Neural progenitor cell (in vitro differentiated cells): ENCODE measurements around the gene ZNF883. TPM values are rescaled to one million over a fixed set of nuclear protein-coding genes. Genes with fewer than 3 reads are reported as not detected.

Source experiments
- DNase-seq: peaks from one replicate; pipeline ENCODE4 v3.0.0-alpha.2; 2016; ENCODE audit warnings: low spot score
- H2AFZ ChIP-seq: fragments of 200-600 bp; sonication (generic); replicated peaks from 2 replicates; pipeline ENCODE4 v1.6.1; 2016; ENCODE audit warnings: antibody characterized with exemption
- H3F3A ChIP-seq: fragments of 200-600 bp; sonication (generic); 2 replicates; pipeline ENCODE4 v1.6.1; 2016; ENCODE audit warnings: antibody characterized with exemption, low read depth
- H3K27ac ChIP-seq: fragments of 200-600 bp; sonication (generic); 2 replicates; pipeline ENCODE4 v1.5.1; 2016; ENCODE audit warnings: mild to moderate bottlenecking
- H3K27me3 ChIP-seq: fragments of 200-600 bp; sonication (generic); 2 replicates; pipeline ENCODE4 v1.6.1; 2016; ENCODE audit warnings: mild to moderate bottlenecking, moderate library complexity
- H3K36me3 ChIP-seq: fragments of 200-600 bp; sonication (generic); 2 replicates; pipeline ENCODE4 v1.5.1; 2016
- H3K4me1 ChIP-seq: fragments of 200-600 bp; sonication (generic); 2 replicates; pipeline ENCODE4 v1.6.1; 2016; ENCODE audit warnings: mixed run types
- H3K4me2 ChIP-seq: fragments of 200-600 bp; sonication (generic); 2 replicates; pipeline ENCODE4 v1.6.1; 2016
- H3K4me3 ChIP-seq: fragments of 200-600 bp; sonication (generic); 2 replicates; pipeline ENCODE4 v1.5.1; 2016
- H3K79me2 ChIP-seq: fragments of 200-600 bp; sonication (generic); 2 replicates; pipeline ENCODE4 v1.6.1; 2016; ENCODE audit warnings: low read depth
- H3K9ac ChIP-seq: fragments of 200-600 bp; sonication (generic); 2 replicates; pipeline ENCODE4 v1.6.1; 2016
- H3K9me3 ChIP-seq: fragments of 200-600 bp; sonication (generic); 2 replicates; pipeline ENCODE4 v1.5.1; 2016; ENCODE audit warnings: low read depth
- H4K20me1 ChIP-seq: fragments of 200-600 bp; sonication (generic); 2 replicates; pipeline ENCODE4 v1.6.1; 2016; ENCODE audit warnings: low read depth
- H3K27ac Mint-ChIP-seq: 3 replicates; pipeline ENCODE4 v1.8.0; 2021; ENCODE audit warnings: mixed read lengths
- H3K27me3 Mint-ChIP-seq: 2 replicates; pipeline ENCODE4 v1.8.0; 2022; ENCODE audit warnings: low read depth, mild to moderate bottlenecking, inconsistent platforms, moderate library complexity, mixed read lengths; ENCODE audit not compliant: insufficient read depth
- H3K36me3 Mint-ChIP-seq: 3 replicates; pipeline ENCODE4 v1.8.0; 2021; ENCODE audit warnings: mixed read lengths
- H3K4me1 Mint-ChIP-seq: 3 replicates; pipeline ENCODE4 v1.8.0; 2021; ENCODE audit warnings: mixed read lengths
- H3K4me3 Mint-ChIP-seq: 3 replicates; pipeline ENCODE4 v1.8.0; 2021; ENCODE audit warnings: mild to moderate bottlenecking, moderate library complexity, mixed read lengths
- H3K9me3 Mint-ChIP-seq: 3 replicates; pipeline ENCODE4 v1.8.0; 2020; ENCODE audit warnings: mixed read lengths
- EZH2 ChIP-seq: fragments of 200-600 bp; sonication (generic); IDR thresholded peaks from 2 replicates; pipeline ENCODE4 v1.6.1; 2017; ENCODE audit warnings: antibody characterized with exemption, mild to moderate bottlenecking, moderate library complexity
- EZH2phosphoT487 ChIP-seq: fragments of 200-600 bp; sonication (generic); IDR thresholded peaks from 2 replicates; pipeline ENCODE4 v1.6.1; 2017; ENCODE audit warnings: antibody characterized with exemption
- total RNA-seq: library from RNA; depleted of rRNA; stranded (reverse); fragments of >200 nt; gene quantifications from 2 replicates; pipeline ENCODE4 v1.2.3, GENCODE V29; 2015; ENCODE audit warnings: low replicate concordance
- TF ChIP-seq, protein P1 (sequence below): fragments of 200-600 bp; sonication (generic); IDR thresholded peaks from 2 replicates; pipeline ENCODE4 v1.5.1; 2017; ENCODE audit warnings: antibody characterized with exemption, mild to moderate bottlenecking

The ZNF883 gene
- total RNA-seq, 1 donor from 2014 or later, result 20.0 TPM

DNA sequence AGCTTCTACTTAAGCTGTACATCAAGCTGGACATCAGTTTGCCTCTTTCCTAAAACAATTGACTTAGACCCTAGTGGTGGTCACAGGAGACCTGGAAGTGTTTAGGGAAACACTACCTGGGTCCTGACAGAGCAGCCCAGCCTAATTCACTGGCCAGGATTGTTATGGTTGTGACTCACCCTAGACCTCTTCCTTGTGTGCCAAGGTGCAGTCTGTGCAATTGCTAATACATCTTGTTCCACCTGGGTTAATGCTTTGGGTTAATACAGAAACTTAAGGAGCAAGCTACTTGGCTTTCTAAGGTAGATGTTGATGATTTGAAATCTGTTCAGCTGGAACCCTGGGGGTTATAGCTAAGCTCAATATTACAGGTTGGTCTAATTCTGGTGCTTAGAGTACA, 72.6 kb downstream of the ZNF883 start:
- Histone ChIP-seq H3K27me3 (peaks cover 69% of the 10 kb centered on the region), H3K9me3 (no peaks in the 10 kb centered on the region), H3K4me2 (no peak overlapping the region), H2AFZ (no peak overlapping the region), H3K79me2 (no peaks in the 10 kb centered on the region), H3K4me3 (no peak overlapping the region), H3K27ac (no peak overlapping the region), H4K20me1 (no peaks in the 10 kb centered on the region), H3K9ac (no peak overlapping the region), H3F3A (no peaks in the 10 kb centered on the region), H3K4me1 (no peaks in the 10 kb centered on the region), H3K36me3 (no peaks in the 10 kb centered on the region)
- no peaks in the 10 kb centered on the region for H3K4me1 Mint-ChIP-seq
- peaks cover under 1% of the 10 kb centered on the region for H3K9me3 Mint-ChIP-seq
- H3K4me3 Mint-ChIP-seq, result no peak overlapping the region
- H3K27me3 Mint-ChIP-seq, result peaks cover 2% of the 10 kb centered on the region
- no peaks in the 10 kb centered on the region for H3K36me3 Mint-ChIP-seq
- DNase-seq, result no peak
- TF ChIP-seq, protein P1, sequence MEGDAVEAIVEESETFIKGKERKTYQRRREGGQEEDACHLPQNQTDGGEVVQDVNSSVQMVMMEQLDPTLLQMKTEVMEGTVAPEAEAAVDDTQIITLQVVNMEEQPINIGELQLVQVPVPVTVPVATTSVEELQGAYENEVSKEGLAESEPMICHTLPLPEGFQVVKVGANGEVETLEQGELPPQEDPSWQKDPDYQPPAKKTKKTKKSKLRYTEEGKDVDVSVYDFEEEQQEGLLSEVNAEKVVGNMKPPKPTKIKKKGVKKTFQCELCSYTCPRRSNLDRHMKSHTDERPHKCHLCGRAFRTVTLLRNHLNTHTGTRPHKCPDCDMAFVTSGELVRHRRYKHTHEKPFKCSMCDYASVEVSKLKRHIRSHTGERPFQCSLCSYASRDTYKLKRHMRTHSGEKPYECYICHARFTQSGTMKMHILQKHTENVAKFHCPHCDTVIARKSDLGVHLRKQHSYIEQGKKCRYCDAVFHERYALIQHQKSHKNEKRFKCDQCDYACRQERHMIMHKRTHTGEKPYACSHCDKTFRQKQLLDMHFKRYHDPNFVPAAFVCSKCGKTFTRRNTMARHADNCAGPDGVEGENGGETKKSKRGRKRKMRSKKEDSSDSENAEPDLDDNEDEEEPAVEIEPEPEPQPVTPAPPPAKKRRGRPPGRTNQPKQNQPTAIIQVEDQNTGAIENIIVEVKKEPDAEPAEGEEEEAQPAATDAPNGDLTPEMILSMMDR, result no peak
- TF ChIP-seq EZH2 (no peak), EZH2phosphoT487 (no peak)
- no peak overlapping the region for H3K27ac Mint-ChIP-seq

DNA sequence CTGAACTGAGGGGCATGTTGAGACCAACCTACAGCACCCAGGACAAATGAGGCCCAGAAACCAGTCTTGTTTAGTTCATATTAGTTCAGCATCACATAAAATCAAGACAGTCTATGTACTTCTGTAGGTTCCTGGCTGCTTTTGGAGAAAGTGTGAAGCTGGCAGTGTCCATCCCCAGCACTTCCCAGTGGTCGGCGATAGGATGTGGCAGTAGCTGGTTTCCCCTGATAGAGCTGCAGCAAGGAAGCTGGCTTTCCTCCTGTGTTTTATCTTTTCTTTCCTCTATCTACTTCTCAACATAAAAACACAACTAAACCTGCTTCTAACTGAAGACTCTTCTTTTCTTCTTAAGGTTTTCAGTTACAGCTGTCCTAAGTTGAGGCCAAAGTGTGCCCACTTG, 78.3 kb downstream of the ZNF883 start:
- Histone ChIP-seq H2AFZ (peak overlapping the region; percentile 69), H3K9me3 (no peaks in the 10 kb centered on the region), H3K4me1 (peaks cover 6% of the 10 kb centered on the region), H3K27me3 (peaks cover 45% of the 10 kb centered on the region), H3F3A (no peaks in the 10 kb centered on the region), H3K4me3 (no peak overlapping the region), H4K20me1 (no peaks in the 10 kb centered on the region), H3K4me2 (peak overlapping the region; percentile 7), H3K9ac (no peak overlapping the region), H3K27ac (no peak overlapping the region), H3K36me3 (no peaks in the 10 kb centered on the region), H3K79me2 (no peaks in the 10 kb centered on the region)
- H3K4me3 Mint-ChIP-seq, result no peak overlapping the region
- no peaks in the 10 kb centered on the region for H3K36me3 Mint-ChIP-seq
- peaks cover 4% of the 10 kb centered on the region for H3K27me3 Mint-ChIP-seq
- DNase-seq, result no peak
- no peak for TF ChIP-seq EZH2
- TF ChIP-seq EZH2phosphoT487, result no peak
- TF ChIP-seq, protein P1, result no peak
- H3K9me3 Mint-ChIP-seq, result no peaks in the 10 kb centered on the region
- no peak overlapping the region for H3K27ac Mint-ChIP-seq
- H3K4me1 Mint-ChIP-seq, result no peaks in the 10 kb centered on the region

DNA sequence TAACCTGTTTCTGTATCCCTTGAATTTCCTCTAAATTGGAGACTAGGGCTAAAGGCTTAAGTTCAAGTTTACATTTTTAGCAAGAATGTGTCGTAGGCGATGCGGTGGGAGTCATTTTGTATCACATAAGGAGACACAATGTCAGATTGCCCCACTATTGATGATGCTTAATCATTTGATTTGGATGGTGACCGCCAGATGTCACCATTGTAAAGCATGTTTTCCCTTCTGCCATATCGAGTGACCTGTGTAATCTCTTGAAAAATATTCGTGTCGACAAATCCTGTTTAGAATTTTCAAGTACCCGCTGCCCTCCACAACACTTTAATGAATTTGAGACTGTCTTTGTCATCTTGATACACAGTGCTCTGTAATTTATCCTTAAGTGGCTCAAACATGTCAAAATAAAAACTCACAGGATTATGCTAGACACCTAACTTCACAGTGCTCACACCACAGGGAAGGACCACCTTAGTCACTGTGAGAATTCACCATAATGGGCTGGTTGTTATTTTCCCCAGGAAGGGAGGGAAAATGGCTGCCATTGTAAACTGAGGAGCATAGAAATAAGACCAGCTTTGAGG, 86.8 kb downstream of the ZNF883 start:
- H3K9ac ChIP-seq, result no peak overlapping the region
- H3K27ac ChIP-seq, result no peak overlapping the region
- no peaks in the 10 kb centered on the region for H3F3A ChIP-seq
- Mint-ChIP-seq H3K27ac (no peak overlapping the region), H3K9me3 (peaks cover 6% of the 10 kb centered on the region), H3K27me3 (peaks cover 5% of the 10 kb centered on the region), H3K4me3 (no peak overlapping the region), H3K4me1 (peaks cover 6% of the 10 kb centered on the region), H3K36me3 (no peaks in the 10 kb centered on the region)
- H4K20me1 ChIP-seq, result no peaks in the 10 kb centered on the region
- peaks cover 5% of the 10 kb centered on the region for H3K4me1 ChIP-seq
- H3K4me2 ChIP-seq, result peak overlapping the region; percentile 34
- TF ChIP-seq EZH2 (no peak), EZH2phosphoT487 (no peak)
- TF ChIP-seq, protein P1, result peak; percentile 68
- no peaks in the 10 kb centered on the region for H3K36me3 ChIP-seq
- H3K79me2 ChIP-seq, result no peaks in the 10 kb centered on the region
- peaks cover 17% of the 10 kb centered on the region for H3K27me3 ChIP-seq
- peak; percentile 59 for DNase-seq
- H3K9me3 ChIP-seq, result no peaks in the 10 kb centered on the region
- peak overlapping the region; percentile 93 for H2AFZ ChIP-seq
- H3K4me3 ChIP-seq, result no peak overlapping the region
